NCI-H1930 (cell line): ENCODE results near the gene FTH1.

Source experiments
- DNase-seq, 2 experiments: peaks; one replicate each; lab custom pipeline; 2025; lab: John Stamatoyannopoulos, UW

FTH1 gene

DNA sequence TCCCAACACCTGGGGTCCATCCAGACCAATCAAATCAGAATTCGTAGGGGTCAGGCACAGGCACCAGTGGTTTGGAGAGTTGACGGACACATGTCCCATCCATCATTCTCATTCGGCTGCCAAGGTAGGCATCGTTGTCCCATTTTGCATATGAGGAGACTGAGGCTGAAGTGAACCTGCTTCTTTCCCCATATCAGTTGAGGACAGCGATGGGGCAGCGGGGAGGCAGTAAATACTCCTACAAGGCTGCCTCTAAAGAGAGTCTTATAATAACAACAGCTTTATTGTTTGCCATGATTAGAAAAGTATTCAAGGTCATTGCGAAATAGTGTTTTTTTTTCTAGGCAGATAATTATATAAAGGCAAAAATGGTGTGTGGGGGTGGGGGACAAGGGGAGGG is 18.9 kb downstream of the FTH1 start:
- no peak for DNase-seq

DNA sequence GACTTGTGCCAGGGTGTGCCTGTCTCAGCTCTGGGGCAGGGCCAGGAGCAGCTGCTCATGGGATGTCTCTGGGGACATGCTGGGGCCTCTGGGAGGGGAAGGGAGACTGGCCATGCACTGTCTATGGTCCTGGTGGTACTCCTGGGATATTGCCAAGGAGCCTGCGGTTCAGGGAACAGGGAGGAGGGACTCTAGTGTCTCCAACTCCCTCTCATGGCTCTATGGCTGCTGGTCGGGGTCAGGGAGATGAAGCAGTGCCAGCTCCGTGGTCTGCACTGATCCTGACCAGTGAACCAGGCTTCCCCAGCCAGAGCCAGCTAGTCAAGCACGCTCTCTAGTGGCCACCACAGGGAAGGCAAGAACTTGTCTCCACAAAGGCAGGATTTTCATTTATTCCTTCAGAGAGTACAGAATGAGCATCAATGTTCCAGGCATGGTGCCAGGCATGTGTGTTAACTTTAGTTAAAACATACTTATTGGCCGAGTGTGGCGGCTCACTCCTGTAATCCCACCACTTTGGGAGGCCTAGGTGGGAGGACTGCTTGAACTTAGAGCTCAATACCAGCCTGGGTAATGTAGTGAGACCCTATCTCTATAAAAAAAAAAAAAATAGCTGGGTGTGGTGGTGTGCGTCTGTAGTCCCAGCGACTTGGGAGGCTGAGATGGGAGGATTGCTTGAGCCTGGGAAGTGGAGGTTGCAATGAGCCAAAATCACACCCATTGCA is 19.8 kb downstream of the FTH1 start:
- DNase-seq: peak; percentile 44 to 68

DNA sequence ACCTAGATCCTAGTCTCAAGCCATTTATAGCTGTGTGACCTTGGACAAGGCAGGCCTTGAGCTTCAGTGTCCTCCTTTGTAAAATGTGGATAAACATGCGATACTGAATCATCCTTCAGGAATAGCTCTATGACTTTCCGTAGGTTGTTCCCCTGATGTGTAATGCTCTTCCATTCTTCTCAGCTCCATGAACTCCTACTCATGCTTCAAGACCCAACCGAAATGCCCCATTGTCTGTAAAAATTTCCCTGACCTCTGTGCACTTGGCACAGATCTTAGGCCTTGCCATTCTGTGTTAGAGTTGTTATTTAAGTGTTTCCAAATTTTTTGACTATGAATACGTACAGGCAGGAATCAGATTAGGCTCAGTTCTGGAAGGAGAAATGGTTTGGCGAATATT is 20.5 kb downstream of the FTH1 start:
- no peak for DNase-seq

DNA sequence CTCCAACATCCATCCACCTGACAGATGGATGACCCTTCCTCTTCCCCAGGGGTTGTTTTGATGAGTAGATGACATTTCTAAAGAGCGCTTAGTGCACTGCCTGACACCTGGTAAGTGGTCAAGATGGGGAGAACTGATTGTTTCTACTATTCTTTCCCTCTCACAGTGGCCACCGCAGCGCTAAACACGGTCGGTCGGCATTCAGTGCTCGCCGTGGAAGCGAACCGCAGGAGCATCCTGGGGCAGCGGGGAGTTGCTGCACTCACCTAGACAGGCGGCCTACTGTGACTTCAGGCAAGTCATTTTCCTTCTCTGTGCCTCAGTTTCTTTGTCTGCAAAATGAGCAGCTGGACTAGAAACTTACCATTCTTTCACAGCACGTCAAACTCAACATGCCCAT is 22.2 kb downstream of the FTH1 start:
- DNase-seq: no peak

DNA sequence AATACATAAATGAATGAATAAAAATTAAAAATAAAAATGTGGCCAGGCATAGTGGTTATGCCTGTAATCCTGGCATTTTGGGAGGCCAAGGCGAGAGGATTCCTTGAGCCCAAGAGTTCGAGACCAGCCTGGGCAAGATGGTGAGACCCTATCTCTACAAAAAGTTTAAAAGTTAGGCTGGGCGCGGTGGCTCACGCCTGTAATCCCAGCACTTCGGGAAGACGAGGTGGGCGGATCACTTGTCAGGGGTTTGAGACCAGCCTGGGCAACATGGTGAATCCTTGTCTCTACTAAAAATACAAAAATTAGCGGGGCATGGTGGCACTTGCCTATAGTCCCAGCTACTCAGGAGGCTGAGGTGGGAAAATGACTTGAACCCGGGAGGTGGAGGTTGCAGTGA is 27.0 kb downstream of the FTH1 start:
- DNase-seq: no peak

DNA sequence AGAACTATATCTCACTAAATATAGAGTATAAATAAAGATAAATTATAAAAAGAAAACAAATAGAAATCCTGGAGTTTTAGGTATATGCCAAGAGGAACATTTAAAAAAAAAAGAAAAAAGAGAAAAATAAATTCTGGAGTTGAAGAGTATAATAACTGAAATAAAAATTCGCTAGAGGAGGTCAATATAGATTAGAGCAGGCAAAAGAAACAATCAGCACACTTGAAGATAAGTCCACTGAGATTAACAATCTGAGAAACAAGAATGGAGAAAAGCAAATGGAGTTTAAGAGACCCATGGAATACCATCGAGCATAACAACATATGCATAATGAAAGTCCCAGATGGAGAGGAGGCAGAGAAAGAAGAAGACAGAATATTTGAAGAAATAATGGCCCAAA is 31.6 kb downstream of the FTH1 start:
- no peak for DNase-seq

DNA sequence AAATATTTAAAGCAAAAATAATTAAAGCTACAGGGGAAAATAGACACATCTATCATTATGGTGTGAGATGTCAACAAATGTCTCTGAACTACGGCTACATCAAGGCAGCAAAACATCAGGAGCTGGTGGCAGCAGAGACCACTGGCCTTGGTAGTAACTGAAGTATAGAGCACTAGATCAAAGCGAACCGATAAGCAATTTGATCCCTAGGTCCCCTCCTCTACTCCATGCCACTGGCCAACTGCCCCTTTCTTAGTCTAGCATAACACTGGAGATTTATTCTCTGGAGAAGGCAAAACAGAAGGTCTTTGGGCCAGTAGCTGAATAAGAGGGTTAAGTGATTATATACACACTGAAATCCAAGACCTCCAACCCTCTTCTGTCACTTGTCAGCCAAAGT is 36.5 kb downstream of the FTH1 start:
- DNase-seq: no peak

DNA sequence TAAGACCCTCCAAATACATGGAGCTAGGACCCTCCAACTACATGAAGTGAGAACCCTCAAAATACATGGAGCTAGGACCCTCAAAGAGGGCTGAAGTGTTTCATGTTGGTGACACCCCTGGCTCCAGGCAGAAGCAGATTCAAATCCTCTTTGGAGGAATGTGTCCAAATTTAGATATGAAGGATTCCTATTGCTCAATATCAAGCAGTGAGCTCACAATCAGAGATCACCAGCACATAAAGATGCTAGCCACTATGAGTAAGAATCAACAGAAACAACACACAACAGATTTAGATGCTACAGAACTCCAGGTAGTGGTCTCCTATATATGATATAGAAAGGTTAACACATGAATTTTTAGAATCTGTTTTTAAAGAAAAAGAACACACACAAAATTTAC is 38.8 kb downstream of the FTH1 start:
- DNase-seq: no peak

DNA sequence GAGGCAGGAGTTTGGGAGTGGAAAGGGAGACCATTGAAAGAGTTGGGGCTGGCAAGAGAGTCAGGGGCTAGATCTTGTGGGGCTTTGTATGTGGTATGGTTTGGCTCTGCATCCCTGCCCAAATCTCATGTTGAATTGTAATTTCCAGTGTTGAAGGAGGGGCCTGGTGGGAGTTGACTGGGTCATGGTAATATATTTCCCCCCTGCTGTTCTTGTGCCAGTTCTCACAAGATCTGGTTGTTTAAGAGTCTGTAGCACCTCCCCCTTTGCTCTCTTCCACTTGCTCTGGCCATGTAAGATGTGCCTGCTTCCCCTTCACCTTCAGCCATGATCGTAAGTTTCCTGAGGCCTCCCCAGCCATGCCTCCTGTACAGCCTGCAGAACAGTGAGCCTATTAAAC is 39.9 kb downstream of the FTH1 start:
- no peak for DNase-seq

DNA sequence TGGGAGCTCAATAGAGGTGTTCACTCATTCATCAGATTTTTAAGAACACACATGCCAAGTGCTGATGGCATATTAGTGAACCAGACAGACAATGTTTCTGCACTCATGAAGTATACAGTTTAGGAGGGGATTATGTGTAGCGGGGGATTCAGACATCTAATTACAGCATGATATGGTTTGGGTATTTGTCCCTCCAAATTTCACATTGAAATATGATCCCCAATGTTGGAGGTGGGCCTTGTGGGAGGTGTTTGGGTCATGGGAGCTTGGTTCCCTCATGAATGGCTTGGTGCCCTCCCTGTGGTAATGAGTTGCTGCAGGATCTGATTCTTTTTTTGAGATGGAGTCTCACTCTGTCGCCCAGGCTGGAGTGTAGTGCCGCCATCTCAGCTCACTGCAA is 41.2 kb downstream of the FTH1 start:
- DNase-seq: no peak

DNA sequence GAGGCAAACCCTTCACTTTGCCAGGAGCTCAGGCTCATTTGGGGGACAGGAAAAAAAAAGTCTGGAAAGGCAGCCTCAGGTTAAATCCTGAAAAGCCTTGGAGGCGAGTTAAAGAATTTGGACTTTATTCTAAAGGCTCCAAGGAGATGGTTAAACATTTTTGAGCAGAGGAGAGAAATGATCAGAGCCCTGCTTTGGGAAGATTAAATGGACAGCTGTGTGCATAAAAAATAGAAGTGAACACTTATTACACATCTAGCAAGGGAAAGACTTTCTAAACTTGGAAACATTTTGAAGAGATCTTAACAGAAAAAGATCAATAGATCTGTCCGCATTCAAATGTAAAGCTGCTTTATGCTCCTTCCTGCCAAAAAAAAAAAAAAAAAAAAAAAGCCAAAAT is 41.7 kb downstream of the FTH1 start:
- DNase-seq: no peak

DNA sequence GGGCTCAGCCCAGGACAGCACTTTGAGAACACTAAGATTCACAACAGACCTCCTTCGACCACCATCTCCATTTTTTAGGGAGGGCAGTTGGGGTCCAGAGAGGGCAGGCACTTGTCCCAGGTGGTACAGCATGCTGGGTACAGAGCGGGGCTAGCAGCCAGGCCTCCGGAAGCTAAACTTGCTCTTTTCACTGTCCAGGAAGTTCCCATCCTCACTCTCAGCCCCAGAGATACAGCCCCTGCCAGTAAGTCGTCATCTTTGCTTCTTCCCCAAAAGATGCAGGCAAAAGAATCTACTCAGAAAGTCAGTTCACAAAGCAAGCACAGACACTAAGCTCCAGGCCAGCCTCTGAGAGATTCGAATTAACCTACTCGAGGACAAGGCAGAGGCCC is 43.4 kb downstream of the FTH1 start:
- no peak for DNase-seq

DNA sequence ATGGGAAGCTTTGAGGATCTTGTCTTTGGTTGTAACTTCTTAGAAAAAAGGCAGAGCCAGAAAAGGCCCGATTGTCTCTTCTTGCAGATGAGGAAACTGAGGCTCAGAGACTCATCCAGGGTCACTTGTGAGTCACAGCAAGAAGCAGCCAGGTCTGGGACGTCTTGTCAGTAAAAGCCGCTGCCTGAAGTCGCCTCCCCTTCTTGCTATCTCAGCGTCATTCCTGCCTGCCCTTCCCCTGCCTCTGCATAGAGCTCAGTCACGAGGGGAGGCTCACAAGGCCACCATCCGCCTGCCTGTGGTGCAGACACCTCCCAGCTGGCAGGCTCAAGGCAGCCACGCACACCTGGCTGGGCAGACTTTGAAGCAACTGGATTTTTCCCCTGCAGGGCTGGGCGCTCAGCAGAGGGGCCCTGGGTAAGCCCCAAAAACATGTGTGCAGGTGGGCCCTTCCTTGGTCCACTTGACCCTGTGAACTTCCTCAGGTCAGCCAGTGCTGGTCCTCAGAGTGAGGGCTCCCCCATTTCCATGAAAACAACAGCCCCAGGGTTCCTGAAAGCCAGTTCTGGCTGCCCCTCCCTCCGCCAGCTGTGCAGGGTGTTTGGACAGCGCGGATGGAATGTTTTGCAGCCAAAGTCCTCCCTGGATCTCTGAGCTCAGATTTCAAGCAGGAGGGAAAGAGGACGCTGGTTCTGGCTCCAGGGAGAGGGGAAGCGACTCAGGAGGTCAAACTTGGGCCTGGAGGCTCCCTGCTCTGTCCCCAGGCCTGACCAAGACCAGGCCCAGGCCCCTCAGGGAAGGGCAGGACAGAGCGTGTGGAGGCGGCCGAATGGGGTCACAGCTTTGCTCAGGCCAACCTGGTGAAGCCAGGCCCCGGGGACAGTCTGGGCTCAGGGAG is 44.0 kb downstream of the FTH1 start:
- no peak for DNase-seq

DNA sequence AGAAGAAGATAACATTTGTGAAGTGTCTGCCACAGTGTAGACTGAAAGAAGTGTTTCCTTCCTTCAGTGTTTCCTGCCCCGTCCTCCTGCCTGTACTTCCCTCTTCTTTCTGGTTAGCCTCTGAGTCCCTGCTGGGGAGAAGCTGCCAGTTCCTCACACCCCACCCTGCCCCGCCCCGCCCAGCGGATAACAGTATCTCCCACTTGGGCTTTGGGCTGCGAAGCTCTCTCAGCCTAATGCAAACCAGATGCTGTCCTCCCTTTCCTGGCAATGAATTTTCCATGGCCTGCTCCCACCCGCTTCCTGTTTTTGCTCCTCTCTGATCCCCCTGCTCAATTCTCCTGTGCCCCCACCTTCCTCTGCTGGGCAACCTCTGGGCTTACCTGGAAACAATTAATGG is 44.9 kb downstream of the FTH1 start:
- DNase-seq: no peak

DNA sequence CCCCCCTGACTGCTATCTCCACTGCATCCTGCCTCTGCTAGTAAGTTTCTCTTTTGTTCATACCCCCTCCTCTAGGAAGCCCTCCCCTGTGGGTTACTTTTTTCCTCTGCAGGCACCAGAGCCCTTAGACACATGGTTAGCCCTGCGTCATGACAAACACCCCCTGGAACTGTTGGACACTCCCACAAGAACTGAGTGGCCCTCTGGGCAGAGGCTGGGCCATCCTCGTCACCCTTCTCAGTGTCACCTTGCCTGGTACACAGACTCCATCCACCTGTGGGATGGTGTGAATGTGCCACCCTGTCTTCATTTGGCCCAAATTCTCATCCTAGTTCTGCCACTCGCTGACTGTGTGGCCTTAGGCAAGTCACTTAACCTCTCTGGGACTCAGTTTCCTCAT is 46.0 kb downstream of the FTH1 start:
- DNase-seq: no peak

DNA sequence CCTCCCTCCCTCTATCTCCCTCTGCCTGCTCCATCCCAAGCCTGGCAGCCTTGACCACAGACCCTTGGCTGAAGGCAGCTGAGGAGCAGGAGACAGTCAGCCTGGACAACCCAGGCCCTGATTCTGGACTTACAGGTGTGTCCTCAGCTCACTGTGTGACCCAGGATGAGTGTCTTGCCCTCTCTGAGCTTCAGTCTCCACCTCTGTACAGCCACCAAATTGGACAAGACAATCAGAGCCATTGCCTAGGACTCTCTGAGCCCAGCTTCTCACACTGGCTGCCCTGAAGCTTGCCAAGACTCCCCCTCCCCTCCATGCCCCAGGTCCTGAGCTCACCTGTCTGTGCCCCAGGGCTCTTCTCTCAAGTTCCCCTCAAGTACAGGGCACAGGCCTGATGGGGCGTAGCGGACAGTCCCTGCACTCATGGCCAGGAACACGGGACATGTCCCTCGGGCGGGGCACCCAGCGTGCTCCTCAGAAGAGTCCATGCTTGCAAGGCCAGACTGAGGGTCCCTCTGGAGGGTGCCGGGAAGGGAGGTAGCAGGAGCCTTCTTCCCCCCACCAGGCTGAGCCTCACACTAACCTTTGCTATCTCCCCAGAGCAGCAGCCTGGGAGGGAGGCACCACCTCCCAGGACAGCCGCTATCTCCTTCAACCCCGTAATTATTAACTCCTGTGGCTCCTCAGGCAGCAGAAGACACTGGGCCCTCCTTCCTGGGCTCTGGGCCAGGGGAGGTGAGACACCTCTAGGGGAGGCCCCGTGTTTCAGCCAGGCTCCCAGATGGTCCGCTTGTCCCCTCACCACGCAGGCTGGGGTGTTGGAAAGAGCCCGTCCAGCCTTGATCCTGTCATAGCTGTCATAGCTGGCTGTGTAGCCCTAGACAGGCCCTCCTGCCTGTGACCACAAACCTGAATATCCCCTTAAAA is 47.5 kb downstream of the FTH1 start:
- no peak for DNase-seq

DNA sequence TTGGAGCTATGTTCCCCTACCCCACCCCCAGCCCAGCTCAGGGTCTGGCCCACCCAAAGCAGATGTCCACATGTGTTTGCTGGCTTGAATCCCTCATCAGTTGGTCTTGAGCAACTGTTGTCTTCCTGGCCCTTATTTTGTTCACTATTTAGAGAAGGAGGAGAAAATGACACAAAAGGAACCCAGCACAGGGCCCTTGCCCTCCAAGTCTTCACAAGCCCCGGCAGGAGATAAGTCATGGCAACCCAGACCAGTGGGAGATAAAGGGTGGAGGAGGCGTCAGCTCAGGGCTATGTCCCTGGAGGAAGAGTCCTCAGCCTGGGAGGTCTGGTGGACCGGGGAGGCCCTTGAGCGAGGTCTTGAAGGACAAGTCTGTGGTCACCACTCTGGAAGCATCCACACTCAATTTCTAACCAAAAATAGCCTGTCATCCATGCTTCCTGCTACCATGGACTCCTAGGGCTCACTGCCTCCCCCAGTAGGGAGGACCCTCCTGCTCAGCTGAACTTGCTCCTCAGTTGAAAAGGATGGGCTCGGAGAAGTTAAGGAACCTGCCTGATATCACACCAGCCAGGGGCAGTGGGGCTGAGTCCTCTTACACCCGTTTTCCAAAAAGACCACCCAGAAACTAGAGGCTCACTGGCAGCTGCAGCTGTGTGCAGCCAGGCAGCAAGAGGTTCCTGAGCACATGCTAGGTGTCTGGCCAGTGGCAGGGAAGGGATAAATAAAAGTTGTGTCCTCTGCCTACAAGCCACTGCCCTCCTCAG is 48.3 kb downstream of the FTH1 start:
- DNase-seq: no peak

DNA sequence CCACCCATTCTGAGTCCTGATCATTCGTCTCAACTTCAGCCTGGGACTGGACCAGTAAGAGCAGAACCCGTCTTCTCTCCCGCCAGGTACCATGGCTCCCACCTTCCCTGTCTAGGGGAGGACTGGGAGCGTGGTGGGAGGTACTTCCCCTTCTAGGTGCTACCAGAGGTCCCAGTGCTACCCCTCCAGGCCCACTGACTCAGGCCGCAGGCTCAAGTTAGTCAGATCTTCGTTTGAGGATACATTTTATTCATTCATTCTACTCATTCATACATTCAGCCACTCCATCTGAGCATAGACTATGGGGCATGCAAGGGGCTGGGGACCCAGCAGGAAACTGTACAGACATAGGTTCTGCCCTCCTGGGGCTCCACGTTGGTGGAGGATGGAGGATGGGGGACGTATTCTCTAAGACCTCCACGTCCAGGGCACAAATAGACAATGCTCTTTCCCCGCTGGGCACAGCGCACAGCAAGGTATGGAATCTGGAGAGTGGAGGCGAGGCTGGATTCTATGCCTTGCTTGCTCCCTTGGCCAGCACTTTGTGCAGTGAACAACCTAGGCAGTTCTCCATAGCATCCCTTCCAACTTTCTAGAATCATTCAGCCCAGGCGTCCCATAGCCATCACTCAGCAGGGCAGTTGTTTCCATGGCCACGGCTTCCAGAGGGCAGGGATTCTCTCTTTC is 49.0 kb downstream of the FTH1 start:
- no peak for DNase-seq

DNA sequence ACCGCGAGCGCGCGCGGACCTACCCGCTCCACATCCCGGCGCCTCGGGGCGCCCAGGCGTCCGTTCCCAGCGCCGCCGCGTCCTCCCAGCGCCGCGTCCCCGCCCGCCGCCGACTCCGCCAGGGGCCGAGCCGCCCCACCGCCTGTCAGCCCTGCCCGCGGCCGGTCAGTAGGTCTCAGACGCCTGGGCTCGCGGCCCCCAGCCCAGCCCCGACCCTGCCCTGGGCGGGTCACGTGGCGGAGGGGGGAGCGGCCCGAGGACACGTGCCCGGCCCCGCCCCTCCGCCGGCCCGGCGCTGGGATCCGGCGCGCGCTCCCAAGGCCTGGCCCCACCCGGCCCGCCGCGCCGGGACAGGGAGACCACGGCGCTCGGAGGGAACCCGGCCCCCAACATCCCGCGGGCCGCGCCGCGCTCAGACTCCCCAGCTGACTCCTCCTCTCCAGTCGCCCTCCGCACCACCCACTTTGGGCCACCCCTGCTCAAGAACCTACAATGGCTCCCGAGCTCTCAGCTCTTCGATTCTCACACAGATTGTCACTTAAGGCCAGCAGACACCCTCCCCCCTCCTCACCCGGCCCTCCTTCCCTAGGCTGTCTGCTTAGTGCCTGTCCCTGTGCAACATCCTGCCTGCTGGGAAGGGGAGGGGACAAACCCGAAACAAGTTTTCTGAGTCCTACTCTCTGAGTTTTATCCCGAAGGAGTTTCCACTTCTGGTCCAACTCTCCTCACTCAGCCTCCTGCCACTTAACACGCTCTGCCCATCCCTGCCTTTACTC is 49.9 kb downstream of the FTH1 start, which contains the start of gene RAB3IL1:
RAB3IL1 (minus strand) TSS at position 233 of the 776 bp plus-strand sequence; CDS start at position 34, 199 bp downstream.
- DNase-seq: no peak

DNA sequence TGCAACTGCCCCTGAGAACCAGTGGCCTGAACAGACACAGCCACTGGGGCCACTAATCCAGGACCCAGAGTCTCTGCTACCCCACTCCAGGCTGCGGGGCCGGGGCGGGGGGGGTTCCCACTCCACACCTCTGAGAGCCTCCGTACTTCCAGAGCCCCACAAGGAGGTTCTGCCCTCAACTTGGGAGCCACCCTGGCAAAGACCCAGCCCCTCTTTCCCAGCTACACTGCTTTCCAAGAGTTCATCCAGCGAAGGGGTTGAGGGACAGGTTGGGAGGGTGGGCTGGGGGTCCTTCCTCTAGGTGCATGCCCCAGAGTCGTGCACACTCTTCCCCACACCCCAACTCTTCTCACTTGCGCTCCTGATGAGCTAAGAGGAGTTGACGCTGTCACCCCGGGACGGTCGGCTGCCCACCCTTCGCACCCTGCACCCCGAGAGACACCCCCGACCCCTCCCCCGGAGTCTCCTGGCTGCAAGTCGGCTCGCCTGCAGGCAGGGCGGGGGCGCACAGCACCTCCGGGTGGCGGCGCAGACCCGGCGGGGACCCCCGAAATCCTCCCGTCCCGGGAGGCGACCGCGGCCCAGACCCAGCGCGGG is 50.6 kb downstream of the FTH1 start:
- no peak for DNase-seq
